Measurements from ENCODE around the gene LEP.

DNA sequence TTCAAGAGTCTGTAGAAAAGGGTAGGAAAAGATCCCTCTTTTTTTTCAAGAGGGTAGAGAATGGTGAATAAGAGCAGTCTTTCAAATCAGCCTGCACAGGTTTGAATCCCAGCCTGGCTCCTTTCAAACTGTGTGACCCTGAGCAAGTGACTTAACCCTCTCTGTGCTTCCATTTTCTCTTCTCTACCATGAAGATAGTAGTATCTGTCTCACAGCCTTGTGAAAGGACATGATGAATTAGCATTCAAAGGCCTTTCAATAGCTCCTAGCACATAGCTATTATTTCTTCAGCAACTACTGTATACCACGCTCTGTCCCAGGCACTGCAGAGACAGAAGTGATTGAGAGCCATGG, 25.4 kb downstream of the LEP start:
- TF ChIP-seq, protein P1, sequence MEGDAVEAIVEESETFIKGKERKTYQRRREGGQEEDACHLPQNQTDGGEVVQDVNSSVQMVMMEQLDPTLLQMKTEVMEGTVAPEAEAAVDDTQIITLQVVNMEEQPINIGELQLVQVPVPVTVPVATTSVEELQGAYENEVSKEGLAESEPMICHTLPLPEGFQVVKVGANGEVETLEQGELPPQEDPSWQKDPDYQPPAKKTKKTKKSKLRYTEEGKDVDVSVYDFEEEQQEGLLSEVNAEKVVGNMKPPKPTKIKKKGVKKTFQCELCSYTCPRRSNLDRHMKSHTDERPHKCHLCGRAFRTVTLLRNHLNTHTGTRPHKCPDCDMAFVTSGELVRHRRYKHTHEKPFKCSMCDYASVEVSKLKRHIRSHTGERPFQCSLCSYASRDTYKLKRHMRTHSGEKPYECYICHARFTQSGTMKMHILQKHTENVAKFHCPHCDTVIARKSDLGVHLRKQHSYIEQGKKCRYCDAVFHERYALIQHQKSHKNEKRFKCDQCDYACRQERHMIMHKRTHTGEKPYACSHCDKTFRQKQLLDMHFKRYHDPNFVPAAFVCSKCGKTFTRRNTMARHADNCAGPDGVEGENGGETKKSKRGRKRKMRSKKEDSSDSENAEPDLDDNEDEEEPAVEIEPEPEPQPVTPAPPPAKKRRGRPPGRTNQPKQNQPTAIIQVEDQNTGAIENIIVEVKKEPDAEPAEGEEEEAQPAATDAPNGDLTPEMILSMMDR (IDR thresholded peaks at IDR 0.05; ENCODE audit: control extremely low read depth in 1 of 3, insufficient read depth in 1 of 3, low read depth in 1 of 3, low read length in 3 of 3): no peak
- TF ChIP-seq POLR2AphosphoS5 (IDR thresholded peaks at IDR 0.05; ENCODE audit: low read depth, low read length): no peak
- no peak for TF ChIP-seq CHD2 (IDR thresholded peaks at IDR 0.05; ENCODE audit: low read length)
- TF ChIP-seq POLR2A (IDR thresholded peaks at IDR 0.05; ENCODE audit: control extremely low read depth in 1 of 2, low read depth in 2 of 2, low read length in 2 of 2): no peak
- TF ChIP-seq KDM5A (IDR thresholded peaks at IDR 0.05; ENCODE audit: low read length): no peak
- TF ChIP-seq, protein P2, sequence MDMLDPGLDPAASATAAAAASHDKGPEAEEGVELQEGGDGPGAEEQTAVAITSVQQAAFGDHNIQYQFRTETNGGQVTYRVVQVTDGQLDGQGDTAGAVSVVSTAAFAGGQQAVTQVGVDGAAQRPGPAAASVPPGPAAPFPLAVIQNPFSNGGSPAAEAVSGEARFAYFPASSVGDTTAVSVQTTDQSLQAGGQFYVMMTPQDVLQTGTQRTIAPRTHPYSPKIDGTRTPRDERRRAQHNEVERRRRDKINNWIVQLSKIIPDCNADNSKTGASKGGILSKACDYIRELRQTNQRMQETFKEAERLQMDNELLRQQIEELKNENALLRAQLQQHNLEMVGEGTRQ (IDR thresholded peaks at IDR 0.05; ENCODE audit: low read length): no peak
- TF ChIP-seq YY1 (IDR thresholded peaks at IDR 0.05; ENCODE audit: low read depth, low read length): no peak
